ENCODE measurements around the gene AKAP13.
A peak's percentile ranks its signal among the peaks of the same experiment; 100 is the strongest.
"Not testable (repeated sequence)": the region's sequence is repeated elsewhere in the genome, so short reads cannot be mapped to it uniquely, and the experiment has no call there.

Gene AKAP13

DNA sequence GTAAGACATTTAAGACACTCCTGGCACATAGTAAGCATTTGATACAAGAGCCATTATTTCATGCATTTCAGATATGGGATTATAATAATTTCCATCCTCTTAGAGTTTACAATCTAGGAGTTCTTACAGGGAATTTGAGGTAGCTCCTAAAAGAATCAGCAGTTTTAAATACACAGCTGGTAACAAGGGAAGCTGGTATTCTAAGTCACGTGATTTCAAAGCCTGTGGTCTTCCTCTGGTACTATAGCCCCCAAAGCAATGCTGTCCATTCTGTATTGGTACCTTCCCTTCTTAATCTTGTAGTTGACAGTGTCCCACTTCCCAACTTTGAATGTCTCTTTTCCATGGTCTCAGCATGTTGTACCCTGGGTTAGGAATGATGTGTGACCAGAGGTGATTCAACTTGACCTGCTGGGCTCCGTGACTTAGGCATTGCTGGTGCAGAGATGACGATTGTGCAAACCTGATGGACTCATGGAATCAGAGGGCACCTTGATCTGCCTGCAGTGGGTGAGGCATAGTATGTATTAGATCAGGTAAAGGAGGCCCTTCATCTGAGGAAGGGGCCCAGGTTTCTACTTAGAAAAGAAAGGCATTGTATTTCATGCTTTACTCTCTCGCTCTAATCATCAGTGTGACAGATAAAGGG lies 122.9 kb downstream of the AKAP13 start:
- DNase-seq: no peak

DNA sequence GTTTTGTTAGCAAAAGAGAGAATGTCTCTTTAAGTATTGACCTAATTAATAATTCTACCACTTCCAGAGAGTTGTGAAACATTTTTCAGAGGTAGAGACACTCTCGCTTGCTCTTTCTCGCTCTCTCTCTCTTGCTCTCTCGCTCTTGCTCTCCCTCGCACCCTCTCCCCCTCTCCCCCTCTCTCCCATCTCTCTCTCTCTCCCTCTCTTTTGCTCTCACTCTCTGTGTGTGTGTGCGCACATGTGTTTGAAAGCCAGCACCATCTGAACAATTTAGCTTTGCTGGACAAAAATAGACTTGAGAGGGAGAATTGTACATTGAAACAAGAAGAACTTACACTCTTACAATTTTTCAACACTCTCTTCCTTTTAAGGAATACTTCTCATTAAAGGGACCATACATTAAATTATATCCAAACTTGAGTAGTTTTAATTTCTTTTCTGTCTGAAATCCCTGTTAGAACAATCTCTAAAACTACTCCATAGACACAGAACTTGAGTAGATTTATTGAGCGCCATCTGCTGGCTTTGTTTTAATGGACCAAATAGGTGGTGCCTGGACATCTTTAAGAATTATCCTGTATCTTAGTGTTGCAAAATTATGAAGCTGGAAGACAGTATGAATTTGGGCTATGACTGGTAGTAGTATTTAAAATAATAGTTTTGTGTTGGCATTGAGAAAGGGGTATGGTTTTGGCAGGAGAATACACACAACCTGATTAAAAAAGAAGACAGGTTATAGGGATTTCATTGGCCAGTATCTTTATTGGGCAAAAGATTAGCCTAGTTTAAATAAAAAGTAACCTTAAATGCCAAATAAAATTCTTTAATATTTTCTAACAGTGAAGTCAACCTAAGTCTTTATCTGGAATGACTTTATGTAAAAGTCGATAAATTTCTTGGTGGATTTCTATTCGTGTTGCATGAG lies 124.6 kb downstream of the AKAP13 start:
- DNase-seq: peak; percentile 60

DNA sequence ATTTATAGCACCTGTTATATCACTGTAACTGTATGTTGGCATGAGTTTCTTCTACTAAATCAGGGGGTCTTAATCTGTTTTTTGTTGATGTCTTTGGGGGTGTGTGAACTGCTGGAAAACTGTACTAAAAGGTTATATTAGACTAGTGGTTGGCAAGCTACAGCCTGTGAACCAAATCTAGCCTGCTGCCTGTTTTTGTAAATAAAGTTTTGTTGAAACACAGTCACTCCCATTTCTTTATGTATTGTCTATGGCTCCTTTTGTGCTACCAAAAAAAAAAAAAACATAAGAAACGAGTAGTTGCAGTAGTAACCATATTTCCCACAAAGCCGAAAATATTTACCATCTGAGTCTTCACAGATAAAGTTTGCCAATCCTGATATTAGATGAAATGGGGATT lies 126.7 kb downstream of the AKAP13 start:
- no peak for DNase-seq

DNA sequence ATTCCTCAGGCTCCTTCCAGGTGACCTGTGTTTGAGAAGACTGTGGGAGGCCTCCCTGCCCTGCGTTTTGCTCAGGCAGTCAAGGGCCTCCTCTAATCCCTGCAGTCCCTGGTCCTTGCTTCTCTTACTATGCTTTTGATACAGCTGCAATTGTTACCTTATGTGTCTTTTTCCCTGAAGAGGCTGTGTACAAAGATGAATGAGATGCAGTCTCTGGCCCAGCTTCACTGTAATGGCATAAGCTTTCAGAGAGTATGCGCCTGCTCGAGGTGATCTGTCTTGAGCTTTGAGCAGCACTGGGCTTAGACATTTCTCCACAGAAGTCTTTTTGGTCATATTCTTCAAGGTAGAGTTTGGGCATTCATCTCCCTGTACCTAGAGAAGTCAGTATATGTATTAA lies 129.6 kb downstream of the AKAP13 start:
- DNase-seq: no peak

DNA sequence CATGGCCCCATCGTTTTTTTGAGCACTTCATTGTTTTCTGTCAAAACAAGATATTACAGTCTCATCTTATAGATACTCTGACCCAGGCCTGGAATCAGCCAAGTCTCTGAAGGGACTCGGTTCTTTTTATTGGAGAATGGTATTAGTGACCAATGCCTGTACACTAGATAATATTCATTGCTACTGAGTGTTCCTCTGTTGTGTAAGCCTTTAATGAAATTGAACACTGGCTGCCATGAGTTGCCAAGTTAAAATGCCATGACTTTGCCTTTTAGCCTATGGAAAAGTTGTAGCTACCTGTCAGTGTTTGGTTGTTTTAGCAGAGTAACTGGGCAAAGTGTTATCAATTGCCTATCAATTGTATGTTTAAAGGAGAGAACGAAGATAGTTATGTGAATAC lies 134.0 kb downstream of the AKAP13 start:
- no peak for DNase-seq

DNA sequence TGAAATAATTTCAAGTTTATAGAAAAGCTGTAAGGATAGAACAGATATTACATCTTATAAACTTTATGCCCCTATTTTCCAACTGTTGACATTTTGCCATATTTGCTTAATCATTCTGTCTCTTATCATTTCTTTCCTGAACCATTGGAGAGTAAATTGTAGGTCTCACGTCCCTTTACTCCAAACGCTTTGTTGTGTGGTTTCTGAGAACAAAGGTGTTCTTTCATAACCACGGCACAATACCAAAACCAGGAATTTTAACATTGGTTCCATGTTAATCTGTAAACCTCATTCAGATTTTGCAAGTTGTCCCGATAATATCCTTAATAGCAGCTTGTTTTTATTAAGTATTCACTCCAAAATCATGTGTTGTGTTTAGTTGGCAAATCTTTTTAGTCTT lies 134.8 kb downstream of the AKAP13 start:
- no peak for DNase-seq

DNA sequence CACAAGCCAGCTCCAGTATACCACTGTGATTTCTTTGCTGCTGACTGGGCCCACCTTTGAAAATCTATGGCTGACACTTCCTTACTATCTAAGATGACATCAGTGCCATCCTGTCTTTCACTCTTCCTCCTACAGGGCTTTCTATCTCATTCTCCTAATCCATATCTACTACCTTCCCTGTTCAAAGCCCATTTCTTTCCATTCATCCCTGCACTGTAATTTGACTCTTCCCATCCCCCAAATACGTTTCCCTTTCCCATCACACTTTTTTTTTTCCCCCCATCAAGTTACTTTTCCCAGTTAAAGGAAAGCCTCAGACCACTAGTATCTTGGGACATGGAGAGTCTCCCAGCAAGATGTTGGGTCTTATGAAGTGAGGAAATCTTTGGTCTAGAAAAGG lies 136.7 kb downstream of the AKAP13 start:
- no peak for DNase-seq

DNA sequence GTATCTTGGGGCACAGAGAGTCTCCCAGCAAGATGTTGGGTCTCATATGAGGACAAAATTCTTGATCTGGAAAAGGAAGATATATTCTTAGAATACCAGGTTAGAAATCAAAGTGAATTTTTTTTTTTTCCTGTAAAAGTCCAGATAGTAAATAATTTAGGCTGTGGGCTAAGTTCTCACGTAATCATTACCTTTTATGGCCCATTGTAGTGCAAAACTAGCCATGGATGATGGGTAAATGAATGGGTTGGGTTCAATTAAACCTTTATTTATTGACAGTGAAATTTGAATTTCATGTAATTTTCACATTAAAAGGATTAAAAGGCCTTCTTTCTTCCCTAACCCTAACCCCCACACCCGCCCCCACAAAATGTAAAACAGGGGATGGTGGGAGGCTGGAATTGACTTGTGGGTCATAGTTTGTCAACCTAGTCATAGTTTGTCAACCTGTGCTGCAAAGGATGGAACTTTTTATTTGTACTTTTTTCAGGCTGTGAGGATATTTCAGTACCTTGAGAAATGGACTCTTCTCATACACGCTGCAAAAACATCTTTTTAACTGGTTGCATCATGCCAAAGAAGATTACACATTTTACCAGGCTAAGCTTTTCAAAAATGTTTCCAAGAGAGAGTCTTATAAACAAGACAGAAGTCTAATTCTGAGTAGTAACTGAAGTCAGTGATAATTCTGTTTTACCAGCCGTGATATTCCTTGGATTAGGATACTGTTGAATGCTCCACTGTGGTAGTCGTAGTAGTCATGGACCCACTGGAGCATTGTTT lies 138.8 kb downstream of the AKAP13 start:
- DNase-seq: no peak

DNA sequence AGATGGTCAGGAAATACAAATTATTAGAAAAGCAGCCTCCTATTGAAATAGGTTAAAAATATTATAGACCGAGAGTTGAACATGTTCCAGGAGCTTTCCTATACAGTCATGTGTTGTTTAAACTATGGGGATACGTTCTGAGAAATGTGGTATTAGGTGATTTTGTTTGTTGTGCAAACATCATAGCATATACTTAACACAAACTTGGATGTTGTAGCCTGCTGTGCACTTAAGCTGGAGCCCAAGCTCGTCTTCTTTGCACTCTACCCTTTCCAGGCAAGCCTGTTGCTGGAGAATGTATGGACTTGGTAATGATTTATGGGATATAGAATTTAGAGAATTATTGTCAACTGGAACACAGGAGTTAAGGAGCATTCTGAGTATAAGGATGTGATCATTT lies 140.2 kb downstream of the AKAP13 start:
- DNase-seq: no peak

DNA sequence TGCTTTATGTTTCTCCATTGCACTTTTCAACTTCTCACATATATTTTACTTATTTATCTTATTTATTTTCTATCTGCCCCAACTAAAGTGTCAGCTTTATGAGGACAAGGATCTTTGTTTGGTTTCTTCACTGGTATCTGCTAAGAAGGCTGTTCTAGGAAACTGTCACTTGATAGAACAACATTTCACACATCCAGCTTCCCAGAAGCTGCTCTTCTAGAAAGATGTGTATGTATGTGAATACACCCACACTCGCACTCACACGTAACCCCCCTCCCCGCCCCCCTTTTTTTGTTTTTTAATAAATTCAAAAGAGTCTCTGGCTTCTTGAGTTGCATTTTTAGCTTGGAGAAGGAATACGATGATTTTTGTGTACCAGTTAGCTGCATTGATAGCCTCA lies 143.1 kb downstream of the AKAP13 start:
- DNase-seq: no peak

DNA sequence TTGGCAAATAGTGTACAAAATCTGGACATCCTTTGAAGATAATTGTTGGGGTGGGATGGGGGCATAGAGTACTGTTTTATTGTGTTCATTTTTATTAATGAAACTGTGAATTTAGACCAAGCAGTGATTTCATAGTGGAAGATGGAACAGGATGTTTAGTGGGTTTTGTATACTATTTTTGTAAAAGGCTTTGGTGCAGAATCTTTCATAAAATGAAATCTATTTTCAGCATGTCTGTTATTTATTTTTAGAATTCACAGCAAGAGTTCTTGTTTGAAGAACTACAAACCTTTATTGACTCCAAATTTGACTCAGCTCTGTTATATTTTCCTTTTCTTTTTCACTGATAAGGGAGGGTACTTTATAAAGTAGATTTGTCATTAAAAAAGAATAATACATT lies 145.4 kb downstream of the AKAP13 start:
- DNase-seq: no peak

DNA sequence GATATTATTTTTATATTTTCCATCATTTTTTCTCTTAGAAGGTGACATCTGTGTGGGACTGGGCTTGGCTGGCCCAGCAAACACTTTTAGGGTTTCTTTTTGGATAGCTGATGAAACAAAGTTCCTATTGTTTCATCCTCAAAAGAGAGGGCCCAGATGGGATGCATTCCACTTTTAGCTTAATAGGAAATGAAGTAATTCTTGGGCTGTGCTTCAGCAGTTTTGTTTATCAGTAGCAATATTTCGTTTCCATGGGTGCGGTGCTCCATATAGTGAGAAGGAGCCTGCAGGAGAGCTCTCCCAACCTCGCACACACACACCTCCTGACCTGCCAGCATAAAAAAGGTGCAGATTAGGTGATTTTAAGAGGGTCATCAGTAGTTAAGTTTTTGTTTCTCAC lies 147.5 kb downstream of the AKAP13 start:
- peak; percentile 56 for DNase-seq

DNA sequence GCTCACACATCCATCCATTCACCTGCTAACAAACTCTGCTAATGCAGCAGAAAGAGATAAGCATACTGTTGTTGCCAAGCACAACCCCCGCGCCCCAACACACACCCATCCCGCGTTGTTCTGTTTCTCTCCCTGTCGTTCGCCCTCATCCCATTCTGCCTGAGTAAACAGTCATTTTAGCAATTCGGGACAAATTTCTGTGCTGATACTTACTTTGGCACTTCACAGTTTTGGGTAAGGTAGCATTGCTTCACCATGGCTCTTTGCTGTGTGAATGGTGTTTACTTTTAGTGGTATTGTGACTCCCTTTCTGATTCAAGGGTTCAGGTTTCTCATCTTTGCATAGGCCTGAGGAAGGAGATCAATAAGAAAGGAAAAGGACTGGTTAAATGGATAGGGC lies 149.7 kb downstream of the AKAP13 start:
- DNase-seq: no peak

DNA sequence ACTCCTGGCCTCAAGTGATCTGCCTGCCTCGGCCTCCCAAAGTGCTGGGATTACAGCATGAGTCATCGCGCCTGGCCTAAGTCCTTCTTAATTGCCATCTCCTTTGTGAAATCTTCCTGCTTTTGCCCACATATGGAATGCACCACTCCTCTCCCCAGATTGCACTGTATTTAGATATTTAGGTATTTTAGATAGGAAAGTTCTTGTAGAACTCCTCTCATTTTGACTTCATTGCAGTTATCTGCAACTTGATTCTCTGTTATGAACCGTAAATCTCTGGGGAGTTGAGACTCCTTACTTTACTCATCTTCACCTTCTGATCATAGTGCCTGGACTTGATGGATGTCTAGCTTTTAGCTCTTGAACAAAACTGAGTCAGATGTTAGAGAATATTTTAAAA lies 150.7 kb downstream of the AKAP13 start:
- no peak for DNase-seq

DNA sequence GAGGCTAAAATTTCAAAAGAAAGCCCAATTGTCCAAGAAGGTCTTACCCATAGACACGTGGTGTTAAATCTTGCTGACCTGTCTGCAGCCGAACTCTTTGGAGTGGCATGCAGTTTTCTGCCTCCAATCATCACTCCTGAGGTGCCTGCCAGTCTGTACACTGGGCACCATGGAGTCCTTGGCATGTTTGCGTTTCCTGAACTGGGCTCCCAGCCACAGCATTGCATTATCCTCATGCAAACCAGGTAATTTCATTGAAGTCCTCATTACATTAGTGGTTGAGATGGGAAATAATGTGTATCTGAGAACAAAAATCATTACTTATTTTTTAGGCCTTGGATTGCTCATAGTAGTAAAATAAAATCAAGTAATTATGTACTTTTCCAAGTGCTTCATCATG lies 152.3 kb downstream of the AKAP13 start:
- no peak for DNase-seq

DNA sequence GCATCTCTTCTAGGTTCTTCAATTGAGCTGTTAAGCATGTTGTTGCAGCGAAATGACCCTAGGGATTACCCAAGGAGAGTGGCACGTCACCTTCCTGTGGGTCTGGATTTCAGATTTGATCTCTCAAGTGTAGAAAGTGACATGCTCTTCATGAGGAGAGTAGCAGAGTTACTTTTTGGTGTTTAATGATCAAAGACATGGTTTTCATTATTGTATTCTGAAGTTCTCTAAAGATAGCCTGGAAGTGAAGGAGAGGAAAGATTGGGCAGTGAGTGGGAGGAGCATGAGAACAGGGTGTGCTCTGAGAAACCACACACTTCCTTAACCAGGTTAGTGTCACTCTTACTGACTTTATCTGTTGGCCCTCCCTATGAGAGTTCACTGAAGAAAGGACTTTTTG lies 153.6 kb downstream of the AKAP13 start:
- DNase-seq: no peak

DNA sequence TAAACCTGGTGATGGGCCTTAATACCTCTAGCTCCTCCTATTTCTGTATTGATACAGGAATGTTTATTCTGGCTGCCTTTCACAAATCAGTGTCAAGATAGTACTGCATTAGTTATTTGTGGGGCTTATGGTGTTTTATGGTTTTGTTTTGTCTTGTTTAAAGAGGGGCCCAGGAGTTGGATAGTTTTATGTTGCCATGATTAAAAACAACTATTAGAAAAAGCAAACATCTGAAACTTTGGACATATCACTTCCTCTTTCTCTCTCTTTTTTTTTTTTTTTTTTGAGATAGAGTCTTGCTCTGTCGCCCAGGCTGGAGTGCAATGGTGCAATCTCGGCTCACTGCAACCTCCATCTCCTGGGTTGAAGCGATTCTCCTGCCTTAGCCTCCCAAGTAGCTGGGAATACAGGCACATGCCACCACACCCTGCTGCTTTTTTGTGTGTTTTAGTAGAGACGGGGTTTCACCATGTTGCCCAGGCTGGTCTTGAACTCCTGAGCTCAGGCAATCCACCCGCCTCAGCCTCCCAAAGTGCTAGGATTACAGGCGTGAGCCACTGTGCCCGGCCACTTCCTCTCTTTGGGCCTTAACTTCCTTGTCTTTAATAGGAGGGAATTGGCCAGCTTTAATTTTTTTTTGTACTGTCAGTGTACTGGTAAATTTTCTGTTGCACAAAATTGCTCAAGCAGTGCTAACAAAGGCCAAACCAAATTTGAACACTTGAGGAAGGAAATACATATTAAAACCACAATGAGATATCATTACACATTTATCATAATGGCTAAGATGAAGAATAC lies 155.3 kb downstream of the AKAP13 start:
- not testable (repeated sequence) for DNase-seq

DNA sequence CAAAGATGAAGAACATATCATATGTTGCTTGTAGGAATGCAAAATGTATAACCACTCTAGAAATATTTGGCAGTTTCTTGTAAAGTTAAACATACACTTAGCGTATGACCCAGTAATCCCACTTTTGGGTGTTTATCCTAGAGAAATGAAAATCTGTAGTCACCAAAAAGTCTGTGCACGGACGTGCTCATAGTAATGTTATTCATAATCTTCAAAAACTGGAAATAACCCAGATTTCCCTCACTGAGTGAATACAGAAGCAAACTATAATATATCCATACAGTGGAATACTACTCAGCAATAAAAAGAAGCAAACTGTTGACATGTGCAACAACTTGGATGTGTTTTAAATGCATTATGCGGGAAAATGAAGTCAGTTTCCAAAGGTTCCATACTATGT lies 155.9 kb downstream of the AKAP13 start:
- DNase-seq: no peak

DNA sequence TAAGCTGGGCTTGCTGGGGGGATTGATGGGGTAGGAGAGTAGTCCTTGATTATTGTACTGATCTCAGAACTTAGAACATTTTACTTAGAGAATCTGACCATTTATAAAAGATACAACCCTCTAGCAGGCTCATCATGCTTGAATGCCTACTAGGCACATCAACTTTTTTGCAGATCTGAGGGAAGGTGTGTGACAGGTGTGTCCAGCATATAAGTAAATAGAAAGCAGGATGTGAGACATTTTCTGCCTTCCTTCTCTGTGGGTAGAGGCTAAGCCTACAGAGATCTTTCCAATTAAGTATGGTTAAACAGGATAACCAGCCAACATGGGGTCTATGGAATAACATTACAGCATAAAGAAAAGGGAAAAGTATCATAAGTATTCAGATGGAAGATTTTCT lies 159.1 kb downstream of the AKAP13 start:
- no peak for DNase-seq

DNA sequence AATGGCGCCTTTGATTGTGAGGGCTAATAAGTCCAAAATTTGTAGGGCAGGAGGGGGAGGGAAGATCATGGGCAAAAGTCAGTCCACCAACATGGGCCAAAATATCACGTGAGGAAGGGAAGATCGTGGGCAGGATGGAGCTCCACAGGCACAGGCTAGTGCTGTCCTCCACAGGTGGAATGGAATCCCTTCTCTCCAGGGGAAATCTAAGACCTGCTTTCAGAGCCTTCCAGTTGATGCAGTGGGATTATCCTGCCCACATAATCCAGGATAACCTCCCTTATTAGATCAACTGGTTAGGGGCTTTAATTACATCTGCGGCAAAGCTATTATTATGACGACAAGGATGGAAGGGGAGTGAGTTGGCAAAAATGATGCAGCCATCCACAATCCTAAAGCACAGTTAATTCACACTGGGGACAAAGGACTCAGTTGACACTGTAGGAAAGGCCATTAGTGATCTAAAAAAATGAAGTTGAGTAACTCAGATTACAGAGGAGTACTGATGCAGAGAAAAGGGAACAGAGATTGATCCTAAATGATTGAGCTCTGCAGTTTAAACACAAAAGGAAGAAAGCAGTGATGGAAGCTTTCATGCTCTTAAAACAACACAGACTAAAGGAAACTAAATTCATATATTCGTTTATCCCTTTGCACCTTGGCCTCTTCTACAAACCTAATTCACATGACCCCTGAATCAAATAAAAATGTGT lies 159.8 kb downstream of the AKAP13 start:
- DNase-seq: no peak

DNA sequence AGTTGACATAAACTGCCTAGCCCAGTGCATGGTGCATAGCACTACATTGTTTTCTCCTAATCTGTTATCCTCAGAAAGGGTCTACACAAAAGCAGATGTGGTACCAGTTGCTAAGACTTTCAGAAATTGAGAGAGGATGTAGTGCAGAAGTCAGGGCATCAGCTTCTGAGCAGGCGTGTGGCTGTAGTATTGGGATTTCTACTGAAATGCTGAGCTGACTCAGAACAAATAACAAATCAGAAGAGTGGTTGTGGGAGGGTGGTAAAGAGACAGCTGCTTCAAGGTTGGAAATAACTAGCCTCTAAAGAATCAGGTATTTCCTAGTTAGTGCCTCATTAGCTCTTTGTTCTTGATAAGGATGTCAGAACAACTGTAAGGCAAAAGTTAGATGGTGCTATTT lies 161.3 kb downstream of the AKAP13 start:
- DNase-seq: no peak

DNA sequence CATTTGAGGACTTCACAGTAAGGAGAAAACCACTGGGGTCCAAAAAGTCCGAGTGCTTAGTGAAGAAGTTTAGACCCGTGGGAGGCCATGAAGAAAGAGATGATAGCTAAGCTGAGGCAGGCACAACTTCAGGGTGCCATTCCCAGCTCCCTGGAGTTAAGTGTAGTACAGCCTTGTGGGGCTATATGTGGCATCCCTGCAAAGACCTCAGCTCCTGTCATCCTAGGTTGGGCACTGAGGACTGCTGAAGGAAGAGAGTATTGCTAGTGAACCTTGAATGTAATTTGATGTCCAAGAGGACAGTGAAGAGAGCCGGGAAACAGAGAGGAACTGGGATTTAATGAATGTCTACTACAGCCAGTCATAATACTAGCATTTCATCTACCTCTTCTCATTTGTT lies 162.1 kb downstream of the AKAP13 start:
- DNase-seq: no peak

Measured in HCEC 1CT (cell line).